GM21360 (cell line): ENCODE measurements around the gene OR52B2.

ENCODE experiments used
- ATAC-seq: cut with Tn5 transposase; IDR thresholded peaks from one replicate; pipeline ENCODE4 v1.9.1; 2021; ENCODE audit warnings: mild to moderate bottlenecking, moderate library complexity; ENCODE audit not compliant: unreplicated experiment

Gene OR52B2

DNA sequence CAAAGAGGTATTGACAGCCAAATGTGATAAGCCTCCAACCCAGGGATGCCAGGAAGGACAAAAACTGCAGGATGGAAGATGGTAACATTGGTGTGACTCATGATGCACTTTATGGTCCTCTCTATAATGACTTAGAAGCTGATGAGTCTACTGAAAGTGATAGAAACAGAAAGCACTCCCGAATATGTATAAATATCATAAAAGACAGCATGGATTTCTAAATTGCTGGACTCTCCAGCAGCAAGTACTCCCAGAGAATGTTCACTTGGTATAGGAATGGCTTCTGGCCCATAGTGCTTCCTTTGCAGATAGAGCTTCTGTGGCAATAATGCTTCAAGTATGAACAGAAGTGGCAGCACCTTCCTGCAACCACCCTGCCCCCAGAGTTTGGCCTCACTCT lies at the start of gene OR52B2:
TSS of gene OR52B2 (minus strand) at position 101 of the 400 bp plus-strand sequence. CDS start at position 101, 0 bp downstream.
- ATAC-seq: no peak

DNA sequence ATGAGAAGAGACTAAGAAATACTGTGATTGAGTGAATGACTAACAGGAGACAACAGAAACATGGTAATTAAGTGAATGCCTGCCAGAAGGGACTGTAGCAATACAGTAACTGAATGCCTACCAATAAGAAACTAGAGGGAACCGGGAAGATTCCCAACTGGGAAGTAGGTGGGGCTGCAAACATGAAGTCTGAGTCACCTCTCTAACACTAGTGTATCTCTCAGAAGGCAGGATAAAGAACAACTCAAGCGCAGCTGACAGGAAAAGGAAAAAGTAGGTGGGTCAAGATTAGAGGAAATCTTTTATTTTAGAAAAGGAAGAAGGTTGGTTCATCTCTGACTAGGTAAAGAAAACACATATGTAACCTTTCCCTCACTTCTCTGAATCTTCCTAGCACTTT lies 49.2 kb upstream of the OR52B2 start:
- ATAC-seq: no peak

DNA sequence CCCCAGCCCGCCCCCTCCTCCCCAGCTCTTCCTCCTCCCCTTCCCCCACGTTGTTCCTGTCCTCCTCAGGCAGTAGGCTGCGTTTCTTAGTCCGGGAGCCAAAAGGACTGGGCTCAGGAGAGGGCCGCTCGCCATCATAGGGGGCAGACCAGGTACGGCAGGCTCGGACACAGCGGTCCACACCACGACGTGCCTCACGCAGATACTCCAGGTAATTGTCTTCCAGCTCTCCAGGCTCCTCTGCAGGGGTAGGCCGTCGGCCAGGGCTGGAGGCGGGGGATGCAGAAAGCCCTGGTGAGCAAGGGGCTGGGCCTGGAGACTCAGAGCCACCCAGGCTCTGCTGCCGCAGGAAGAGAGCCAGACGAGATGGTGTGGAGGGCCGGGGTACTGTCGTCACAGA lies 47.6 kb upstream of the OR52B2 start:
- ATAC-seq: no peak

DNA sequence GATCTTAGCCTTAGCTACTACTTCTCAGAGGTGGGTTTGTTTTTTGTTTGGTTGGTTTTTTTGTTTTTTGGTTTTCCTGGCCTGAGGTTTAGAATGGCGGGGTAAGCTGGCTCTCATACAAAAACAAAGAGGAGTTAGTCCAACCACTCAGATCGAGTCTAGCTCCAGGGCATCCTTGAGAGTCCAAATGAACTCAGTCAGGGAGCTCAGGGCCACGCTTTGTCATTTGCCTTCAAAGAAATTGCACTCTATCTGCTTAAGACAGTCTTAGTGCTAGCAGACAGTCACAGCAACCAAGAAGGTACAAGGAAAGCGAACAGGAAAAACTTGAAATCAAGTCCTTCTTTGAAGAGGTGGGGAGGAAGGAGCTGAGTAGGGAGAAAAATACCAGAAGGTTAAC lies 46.4 kb upstream of the OR52B2 start:
- no peak for ATAC-seq

DNA sequence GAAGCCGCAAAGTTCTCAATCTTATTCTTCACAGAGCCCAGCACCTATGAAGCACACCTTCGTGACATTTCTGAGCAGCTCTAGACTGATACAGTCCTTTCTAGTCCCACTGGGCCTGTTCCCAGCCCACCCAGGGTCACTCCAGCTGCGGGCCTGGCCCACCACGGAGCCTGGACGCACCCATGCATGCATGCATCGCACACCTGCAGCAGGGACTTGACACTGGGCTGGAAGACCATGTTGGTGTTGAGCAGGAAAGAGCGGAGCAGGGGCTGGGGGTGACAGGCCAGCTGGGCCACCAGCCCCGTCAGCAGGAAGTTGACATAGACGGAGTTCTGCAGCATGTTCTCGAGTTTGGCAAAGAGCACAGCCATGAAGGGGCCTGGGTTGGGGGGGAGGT lies 44.4 kb upstream of the OR52B2 start:
- ATAC-seq: no peak

DNA sequence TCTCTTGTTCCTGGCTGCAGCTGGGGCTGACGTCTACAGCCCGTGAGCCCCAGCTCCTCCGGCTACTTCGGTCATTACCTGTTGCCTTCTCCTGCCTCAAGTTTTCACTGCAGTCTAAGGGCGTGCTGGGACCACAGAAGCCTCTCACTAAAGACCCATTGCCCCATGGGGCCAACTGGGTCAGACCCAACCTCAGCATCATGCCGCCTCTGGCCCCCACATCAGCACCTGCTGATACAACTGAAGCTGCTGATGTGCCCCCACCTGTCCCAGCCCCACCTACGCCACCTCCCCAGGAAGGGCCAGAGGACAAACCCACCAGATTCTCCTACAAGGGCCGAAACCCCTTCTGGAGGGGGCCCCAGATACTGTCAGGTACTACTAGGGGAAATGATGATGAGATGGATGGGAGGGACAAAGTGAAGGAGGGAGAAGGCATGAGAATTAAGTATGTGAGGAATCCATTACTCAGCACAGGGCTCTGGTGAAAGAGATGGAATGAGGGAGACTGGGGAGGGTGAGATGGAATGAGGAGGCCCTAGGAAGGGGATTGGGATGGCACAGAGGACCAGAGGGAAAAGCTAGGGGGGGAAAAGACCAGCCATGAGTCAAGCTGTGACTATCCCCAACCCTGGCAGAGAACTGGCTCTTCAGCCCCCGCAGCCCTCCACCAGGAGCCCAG lies 40.3 kb upstream of the OR52B2 start:
- no peak for ATAC-seq

DNA sequence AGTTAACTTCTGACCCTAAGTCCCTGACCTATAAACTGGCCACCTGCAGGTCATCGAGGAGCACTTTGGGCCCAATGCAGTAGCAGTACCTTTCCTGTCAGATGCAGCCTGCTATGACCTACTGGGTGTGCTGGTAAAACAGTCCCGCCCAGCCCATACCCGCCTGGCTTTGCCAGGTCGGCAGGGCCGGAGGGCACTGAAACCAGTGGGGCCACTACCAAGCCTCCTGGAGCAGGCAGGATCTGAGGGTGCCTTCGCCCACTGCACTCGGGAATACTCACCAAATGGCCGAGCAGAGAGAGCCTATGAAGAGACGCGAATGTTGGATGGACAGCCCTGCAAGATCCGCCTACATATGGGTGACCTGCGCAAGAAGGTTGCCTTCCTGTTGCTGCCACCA lies 39.7 kb upstream of the OR52B2 start:
- no peak for ATAC-seq

DNA sequence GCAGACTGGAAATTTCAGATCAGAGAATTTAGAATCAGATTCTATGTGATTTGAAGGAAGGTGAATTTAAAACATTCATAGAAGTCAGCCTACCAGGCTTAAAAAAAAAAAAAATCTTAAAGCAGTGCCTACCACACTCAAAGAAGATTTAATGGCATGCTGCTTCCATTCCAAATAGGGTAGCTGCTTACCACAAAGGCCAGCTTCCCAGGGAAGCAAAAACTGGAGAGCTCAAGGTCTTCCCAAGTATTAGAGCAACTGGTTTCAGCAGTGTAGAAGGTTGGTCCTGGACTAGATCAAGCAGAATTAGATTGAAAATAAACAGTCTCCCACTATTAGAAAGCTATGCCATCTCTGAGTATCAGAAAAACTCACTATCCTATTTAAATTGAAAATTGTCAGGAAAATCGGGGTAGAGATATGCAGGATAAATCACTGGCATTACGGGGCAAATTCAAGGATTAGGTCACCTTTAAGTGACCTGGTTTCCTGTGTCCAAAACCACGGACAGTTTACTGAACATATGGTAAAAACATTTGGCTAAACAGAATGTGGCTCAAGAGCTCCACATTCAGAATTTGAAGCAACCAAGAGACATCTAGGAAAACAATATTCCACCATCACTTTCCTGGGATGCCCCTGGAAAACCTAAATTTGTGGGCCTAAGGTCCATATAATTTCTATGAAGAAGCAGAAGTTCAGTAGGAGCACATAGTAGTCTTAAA lies 36.5 kb upstream of the OR52B2 start:
- no peak for ATAC-seq

DNA sequence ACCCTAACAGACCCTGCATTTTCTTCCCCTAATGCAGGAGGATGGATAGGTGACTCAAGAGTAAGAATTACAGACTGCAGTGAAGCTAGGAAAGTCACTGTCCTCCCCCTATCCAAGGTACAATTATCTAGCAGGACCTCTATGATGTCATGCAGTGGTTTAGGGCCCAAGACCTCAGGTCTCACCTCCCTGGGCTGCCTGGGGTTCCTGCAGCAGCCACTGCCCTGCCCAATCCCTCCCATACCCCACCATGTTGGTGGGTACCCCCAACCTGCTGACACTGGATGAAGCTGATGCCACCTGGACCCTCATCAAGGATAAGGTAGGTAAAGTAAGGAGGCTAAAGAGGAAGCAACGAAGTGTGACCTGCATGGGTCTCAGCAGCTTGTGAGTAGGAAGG lies 35.2 kb upstream of the OR52B2 start, which contains the start of gene C11orf42:
TSS of gene C11orf42 (plus strand) at position 192 of the 400 bp plus-strand sequence. CDS start at position 251, 59 bp downstream.
- ATAC-seq: no peak

DNA sequence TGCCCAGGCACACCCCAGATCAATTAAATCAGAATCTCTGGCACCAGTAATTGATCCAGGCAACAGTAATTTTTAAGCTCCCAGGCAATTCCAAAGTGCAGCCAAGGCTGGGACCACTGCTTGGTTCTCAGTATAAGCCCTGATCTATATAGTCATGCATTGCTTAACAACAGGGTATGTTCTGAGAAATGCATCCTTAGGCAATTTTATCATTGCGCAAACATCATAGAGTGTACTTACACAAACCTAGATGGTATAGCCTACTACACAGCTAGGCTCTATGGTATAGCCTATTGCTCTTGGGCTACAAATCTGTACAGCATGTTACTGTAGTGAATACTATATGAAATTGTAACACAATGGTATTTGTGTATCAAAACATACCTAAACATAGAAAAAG lies 34.6 kb upstream of the OR52B2 start:
- no peak for ATAC-seq

DNA sequence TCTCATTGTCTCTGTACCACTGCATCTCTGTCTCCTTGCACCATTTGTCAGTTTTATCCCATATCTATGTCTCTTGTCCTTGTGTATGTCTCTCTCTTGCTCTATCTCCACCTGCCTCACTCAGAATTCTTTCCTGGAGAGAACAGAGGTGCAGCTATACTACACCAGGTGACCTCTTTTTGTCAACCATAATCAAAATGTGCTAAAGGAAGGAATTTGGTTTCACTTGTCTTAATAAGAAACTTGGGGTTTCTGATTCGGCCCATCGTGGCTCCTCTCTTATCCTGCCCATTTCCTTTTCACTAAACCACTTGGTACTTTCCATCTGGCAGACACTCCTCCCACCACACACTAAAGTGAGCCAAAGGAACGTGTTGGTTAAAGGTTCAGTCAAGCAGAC lies 33.2 kb upstream of the OR52B2 start:
- peak; percentile 66 for ATAC-seq

DNA sequence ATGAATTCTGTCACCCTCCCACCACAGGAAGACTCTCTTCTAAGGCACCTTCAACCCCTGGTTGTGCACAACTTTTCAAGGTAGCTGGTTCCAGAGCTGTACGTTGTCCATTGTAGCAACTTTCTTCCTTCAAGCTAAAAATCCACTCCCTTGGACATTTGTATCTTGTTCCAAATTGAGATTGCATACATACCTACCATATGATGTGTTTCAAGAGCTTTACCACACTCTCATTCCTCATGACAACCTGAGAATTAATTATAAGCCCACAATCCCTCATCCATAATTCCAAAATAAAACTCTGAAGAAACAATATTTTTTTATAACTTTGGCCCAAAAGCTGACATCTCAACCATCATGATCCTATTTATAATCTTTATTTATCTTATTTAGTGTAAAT lies 31.9 kb upstream of the OR52B2 start:
- ATAC-seq: no peak

DNA sequence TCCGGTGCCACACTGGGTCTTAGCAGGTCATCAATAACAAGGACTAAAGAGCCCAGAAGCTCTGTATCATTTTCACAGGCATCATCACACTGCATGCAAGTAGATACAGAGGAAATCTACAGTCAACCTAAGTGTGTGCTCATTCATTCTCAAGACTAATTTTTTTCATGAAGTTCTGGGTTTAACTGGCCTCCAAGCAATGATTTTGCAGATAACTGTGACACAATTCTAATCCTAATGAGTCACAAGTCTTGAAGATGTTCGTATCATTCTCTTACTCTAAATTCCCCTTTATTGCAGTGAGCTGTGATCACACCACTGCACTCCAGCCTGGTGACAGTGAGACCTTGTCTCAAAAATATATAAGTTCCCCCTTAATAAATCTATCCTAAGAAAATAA lies 31.4 kb upstream of the OR52B2 start:
- no peak for ATAC-seq

DNA sequence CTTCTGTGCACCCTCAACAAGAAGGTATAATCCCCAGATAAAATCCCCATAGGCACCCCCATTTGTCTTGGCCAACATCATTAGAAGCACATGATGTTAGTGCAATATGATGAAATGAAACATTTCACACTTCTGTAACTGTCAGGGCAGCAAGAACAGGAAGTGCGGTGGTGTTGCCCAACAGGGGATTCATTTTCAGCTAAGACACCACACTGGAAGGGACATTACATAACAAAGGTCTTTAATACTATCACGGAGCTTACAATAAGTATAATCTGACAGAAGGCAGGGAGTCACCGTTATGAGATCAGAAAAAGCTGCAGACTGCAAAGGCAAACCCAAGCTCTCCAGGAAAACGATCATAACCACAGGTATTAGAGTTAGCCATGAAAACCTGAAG lies 30.8 kb upstream of the OR52B2 start:
- ATAC-seq: no peak

DNA sequence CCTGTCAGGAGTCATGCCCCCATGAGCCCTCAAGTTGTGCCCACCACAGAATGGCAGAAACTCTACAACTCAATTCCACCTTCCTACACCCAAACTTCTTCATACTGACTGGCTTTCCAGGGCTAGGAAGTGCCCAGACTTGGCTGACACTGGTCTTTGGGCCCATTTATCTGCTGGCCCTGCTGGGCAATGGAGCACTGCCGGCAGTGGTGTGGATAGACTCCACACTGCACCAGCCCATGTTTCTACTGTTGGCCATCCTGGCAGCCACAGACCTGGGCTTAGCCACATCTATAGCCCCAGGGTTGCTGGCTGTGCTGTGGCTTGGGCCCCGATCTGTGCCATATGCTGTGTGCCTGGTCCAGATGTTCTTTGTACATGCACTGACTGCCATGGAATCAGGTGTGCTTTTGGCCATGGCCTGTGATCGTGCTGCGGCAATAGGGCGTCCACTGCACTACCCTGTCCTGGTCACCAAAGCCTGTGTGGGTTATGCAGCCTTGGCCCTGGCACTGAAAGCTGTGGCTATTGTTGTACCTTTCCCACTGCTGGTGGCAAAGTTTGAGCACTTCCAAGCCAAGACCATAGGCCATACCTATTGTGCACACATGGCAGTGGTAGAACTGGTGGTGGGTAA lies 29.2 kb upstream of the OR52B2 start, which contains the start of gene OR52W1:
TSS of gene OR52W1 (plus strand) at position 51 of the 637 bp plus-strand sequence. CDS start at position 51, 0 bp downstream.
- no peak for ATAC-seq

DNA sequence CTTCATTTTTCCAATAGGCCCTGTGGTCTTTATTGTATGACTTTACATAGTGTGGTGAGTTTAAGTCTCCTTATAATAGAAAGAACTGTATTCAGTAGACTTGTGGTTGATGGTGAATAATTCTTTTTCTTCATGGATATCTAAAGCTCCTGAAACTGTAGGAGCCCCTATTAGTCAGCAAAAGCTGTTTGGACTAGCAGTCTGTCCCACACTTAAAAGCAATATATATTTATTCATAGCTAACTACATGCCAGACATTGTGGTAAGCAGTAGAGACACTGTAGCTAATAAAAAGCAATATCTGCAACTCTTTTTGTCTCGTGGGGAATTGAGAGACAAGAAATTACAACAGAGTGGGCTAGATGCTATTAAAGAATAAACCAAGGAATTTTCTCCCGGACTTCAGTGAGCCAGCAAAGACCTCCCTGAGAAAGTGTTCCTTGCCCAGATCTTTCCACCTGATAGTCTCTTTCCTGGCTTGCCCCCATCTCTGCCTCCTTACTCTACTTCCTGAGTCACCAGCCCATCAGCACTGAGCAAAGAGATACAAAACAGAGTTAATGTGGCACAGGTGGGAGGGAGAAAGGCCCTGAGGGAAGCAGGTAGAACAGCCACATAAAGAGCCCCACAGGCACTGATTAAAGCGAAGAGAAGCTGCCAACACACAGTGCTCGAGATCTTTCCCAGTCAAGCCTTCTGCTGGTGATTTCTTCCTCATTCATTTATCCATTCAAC lies 27.5 kb upstream of the OR52B2 start:
- ATAC-seq: no peak

DNA sequence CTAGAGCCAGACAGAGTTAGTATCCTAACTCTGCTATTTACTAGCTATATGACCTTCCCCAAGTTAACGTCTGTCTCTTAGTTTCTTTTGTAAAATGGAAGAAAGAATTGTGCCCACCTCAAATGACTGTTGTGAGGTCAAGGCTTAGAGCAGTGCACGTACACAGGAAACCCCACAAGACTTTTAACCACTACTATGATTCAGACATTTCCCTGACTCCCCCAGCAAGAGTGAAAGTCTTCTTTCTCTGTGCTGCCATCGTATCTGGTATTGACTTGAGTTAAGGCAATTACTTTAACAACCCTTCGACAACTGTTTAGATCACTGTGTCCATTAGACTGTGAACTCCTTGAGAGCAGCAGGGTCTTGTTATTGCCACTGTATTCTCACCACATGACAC lies 26.3 kb upstream of the OR52B2 start:
- ATAC-seq: no peak

DNA sequence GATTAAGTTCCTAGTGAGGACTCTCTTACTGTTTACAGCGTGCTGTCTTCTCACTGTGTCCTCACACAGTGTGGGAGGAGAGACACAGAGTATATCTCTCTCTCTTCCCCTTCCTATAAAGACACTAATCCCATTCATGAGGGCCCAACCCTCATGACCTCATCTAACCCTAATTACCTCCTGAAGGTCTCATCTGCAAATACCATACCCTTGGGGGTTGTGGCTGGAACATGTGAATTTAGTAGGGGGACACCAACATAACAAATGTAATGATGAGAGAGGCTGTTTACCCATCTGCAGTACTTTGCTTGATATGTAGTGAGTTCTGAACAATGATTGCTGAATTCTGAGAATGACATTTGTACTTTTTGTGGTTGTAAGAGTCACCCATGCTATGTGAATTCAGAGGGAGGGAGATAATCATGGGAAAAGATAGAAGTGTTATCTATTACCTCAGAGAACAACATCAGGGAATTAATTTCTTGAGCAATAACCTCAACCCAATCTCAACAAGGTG lies 24.0 kb upstream of the OR52B2 start:
- no peak for ATAC-seq

DNA sequence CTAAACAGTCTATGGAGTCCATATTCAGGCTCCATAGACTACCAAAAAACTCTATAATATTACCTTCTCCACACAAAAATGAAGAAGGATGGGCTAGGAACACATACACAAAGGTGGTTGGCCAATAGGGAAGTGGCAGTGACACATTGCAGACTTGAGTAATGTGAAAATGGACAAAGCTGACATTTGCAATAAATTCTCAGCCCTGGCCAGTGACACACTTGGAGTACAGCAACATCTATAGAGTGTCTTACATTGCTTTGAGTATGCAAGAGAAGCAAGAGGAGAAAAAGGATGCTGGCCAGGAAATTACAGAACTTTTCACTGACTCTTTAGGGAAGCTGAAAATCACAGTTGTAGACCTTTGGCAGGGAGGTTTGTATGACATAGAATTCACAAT lies 21.6 kb upstream of the OR52B2 start:
- no peak for ATAC-seq

DNA sequence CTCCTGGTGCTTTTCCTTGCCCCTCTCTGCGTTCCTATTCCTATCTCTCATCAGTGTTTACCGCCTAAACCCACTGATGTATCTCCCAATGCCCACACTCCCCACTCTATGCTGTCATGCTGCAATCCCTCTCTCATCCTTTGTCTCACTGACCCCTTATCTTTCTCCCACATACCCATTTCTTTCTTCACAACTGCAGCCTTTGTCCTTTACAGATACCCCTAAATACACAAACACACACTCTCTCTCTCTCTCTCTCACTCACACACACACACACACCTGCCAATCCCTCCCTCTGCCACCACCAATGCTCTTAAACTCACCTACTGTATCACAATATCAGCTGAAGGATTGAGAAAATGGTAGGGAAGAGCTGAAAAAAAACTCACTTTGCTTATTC lies 5.3 kb upstream of the OR52B2 start:
- ATAC-seq: no peak
